ENCODE measurements around the gene ZNF593.

The ZNF593 gene

GRCh38 chr1:26169198-26169554, 532 bp upstream of the ZNF593 start:
- no peak for DNase-seq (ENCODE audit: low spot score)

- DNase-seq (ENCODE audit: low spot score), result no peak
Measured at GRCh38 chr1:26170472-26170821, 739 bp downstream of the ZNF593 start.

- no peak for DNase-seq (ENCODE audit: low spot score)
Measured at GRCh38 chr1:26171084-26172072, 1.7 kb downstream of the ZNF593 start, which contains the start of gene ZNF593OS. ZNF593OS (minus strand) TSS chr1:26171832; CDS start chr1:26171661, 171 bp downstream.

GRCh38 chr1:26175346-26175745, 5.6 kb downstream of the ZNF593 start:
- DNase-seq (ENCODE audit: low spot score), result no peak

- DNase-seq (ENCODE audit: low spot score), result no peak
Measured at GRCh38 chr1:26177182-26177684, 7.5 kb downstream of the ZNF593 start, which contains the start of gene CNKSR1. CNKSR1 (plus strand) TSS chr1:26177491; CDS start chr1:26177548, 57 bp downstream.

- no peak for DNase-seq (ENCODE audit: low spot score)
Measured at GRCh38 chr1:26180010-26180506, 10.3 kb downstream of the ZNF593 start.

GRCh38 chr1:26181586-26182382, 12.1 kb downstream of the ZNF593 start:
- DNase-seq (ENCODE audit: low spot score), result no peak

- no peak for DNase-seq (ENCODE audit: low spot score)
Measured at GRCh38 chr1:26182383-26182696, 12.6 kb downstream of the ZNF593 start.

- no peak for DNase-seq (ENCODE audit: low spot score)
Measured at GRCh38 chr1:26184086-26184485, 14.4 kb downstream of the ZNF593 start.

- DNase-seq (ENCODE audit: low spot score), result no peak
Measured at GRCh38 chr1:26184883-26185282, 15.2 kb downstream of the ZNF593 start.

GRCh38 chr1:26187882-26188281, 18.2 kb downstream of the ZNF593 start:
- DNase-seq (ENCODE audit: low spot score), result no peak

GRCh38 chr1:26188477-26188876, 18.8 kb downstream of the ZNF593 start:
- DNase-seq (ENCODE audit: low spot score), result no peak

- DNase-seq (ENCODE audit: low spot score), result no peak
Measured at GRCh38 chr1:26189331-26189730, 19.6 kb downstream of the ZNF593 start.

- DNase-seq (ENCODE audit: low spot score), result no peak
Measured at GRCh38 chr1:26189751-26190275, 20.1 kb downstream of the ZNF593 start.

GRCh38 chr1:26190373-26190987, 20.8 kb downstream of the ZNF593 start, which contains the start of gene CATSPER4:
CATSPER4 (plus strand) TSS chr1:26190602; CDS start chr1:26190628, 26 bp downstream.
- DNase-seq (ENCODE audit: low spot score), result no peak

- DNase-seq (ENCODE audit: low spot score), result no peak
Measured at GRCh38 chr1:26191739-26192138, 22.0 kb downstream of the ZNF593 start.

- no peak for DNase-seq (ENCODE audit: low spot score)
Measured at GRCh38 chr1:26195805-26196204, 26.1 kb downstream of the ZNF593 start.

GRCh38 chr1:26197301-26197700, 27.6 kb downstream of the ZNF593 start:
- DNase-seq (ENCODE audit: low spot score), result no peak

GRCh38 chr1:26197813-26198212, 28.1 kb downstream of the ZNF593 start:
- DNase-seq (ENCODE audit: low spot score), result no peak

- no peak for DNase-seq (ENCODE audit: low spot score)
Measured at GRCh38 chr1:26200413-26200812, 30.7 kb downstream of the ZNF593 start.

- no peak for DNase-seq (ENCODE audit: low spot score)
Measured at GRCh38 chr1:26203642-26204318, 34.1 kb downstream of the ZNF593 start.

Data from AG08396 (cell line).